K562 (cell line): ENCODE measurements around the gene PCNX3. TPM values are rescaled to one million over a fixed set of nuclear protein-coding genes. Genes with fewer than 3 reads are reported as not detected.
A peak's percentile ranks its signal among the peaks of the same experiment; 100 is the strongest.

Experiments used
- ATAC-seq: fragments of 200-7000 bp; cut with Tn5 transposase; 3 replicates; pipeline ENCODE4 v1.9.1; 2020; ENCODE audit warnings: moderate library complexity
- BruUV-seq: library from RNA; stranded (reverse); fragments of 400-500 nt; replicated peaks from 2 replicates; lab custom pipeline; 2021; lab: Mats Ljungman, UMichigan
- CTCF ChIA-PET: fragments of 300-600 bp; formaldehyde crosslinking; extraction: SDS; loops from one replicate; lab custom pipeline; 2021; ENCODE audit warnings: low intra/inter-chr PET ratio; lab: Yijun Ruan, JAX
- POLR2A ChIA-PET: fragments of 300-600, 350-650 bp; sonication (Branson Sonifier 250); formaldehyde crosslinking; extraction: SDS; loops from one replicate; lab custom pipeline; 2021; ENCODE audit warnings: antibody characterized with exemption, inconsistent platforms; lab: Yijun Ruan, JAX
- DNase-seq, 4 experiments: peaks; one replicate each; pipeline versions ENCODE4 v3.0.0 to v3.0.0-alpha.2; 2011 to 2018; ENCODE audit warnings: low spot score in 3 of 4, mixed read lengths in 3 of 4; ENCODE audit errors: extremely low read depth in 1 of 4
- FAIRE-seq: peaks from 2 replicates; lab custom pipeline; 2011; peaks lifted over from hg19 to GRCh38; lab: Jason Lieb, UNC
- H2AFZ ChIP-seq: 2 replicates; pipeline ENCODE4 v1.6.0; 2011; ENCODE audit warnings: low read depth, low read length, control low read depth, inconsistent platforms
- H3K27ac ChIP-seq: fragments of 200-600 bp; 3 replicates; pipeline ENCODE4 v1.8.0; 2011; ENCODE audit warnings: low read depth, mild to moderate bottlenecking, control low read depth, inconsistent platforms, low read length, moderate library complexity, mixed read lengths; ENCODE audit errors: extremely low read depth
- H3K27me3 ChIP-seq, 2 experiments: fragments of 300-600 bp in 1 of 2; 2 replicates in 1 of 2; 3 replicates in 1 of 2; pipeline versions ENCODE4 v1.6.0 to v1.8.0; 2011; ENCODE audit warnings: inconsistent platforms in 2 of 2, low read length in 2 of 2, mild to moderate bottlenecking in 1 of 2, mixed read lengths in 1 of 2, moderate library complexity in 1 of 2; ENCODE audit not compliant: control insufficient read depth in 2 of 2, insufficient read depth in 2 of 2
- H3K36me3 ChIP-seq: fragments of 300-600 bp; 3 replicates; pipeline ENCODE4 v1.8.0; 2011; ENCODE audit warnings: mild to moderate bottlenecking, low read length, inconsistent platforms; ENCODE audit not compliant: control insufficient read depth, insufficient read depth
- H3K4me1 ChIP-seq, 2 experiments: fragments of 200-600 bp in 1 of 2; replicated peaks in 1 of 2; 2 replicates in 1 of 2; 3 replicates in 1 of 2; pipeline versions ENCODE4 v1.5.1 to v1.8.0; 2011; ENCODE audit warnings: inconsistent platforms in 2 of 2, low read length in 2 of 2, mild to moderate bottlenecking in 1 of 2, mixed read lengths in 1 of 2, moderate library complexity in 1 of 2; ENCODE audit not compliant: control insufficient read depth in 2 of 2, insufficient read depth in 2 of 2
- H3K4me2 ChIP-seq: 2 replicates; pipeline ENCODE4 v1.6.1; 2011; ENCODE audit warnings: low read length, control low read depth, inconsistent platforms, mixed read lengths; ENCODE audit not compliant: insufficient read depth
- H3K4me3 ChIP-seq: fragments of 200-600 bp; sonication (generic), shearing (Covaris generic); 2 replicates; pipeline ENCODE4 v1.5.1; 2016; ENCODE audit warnings: control low read depth, inconsistent platforms
- H3K79me2 ChIP-seq: fragments of 200-600 bp; 3 replicates; pipeline ENCODE4 v1.8.0; 2011; ENCODE audit warnings: low read length, inconsistent platforms; ENCODE audit not compliant: control insufficient read depth, insufficient read depth
- H3K9ac ChIP-seq, 2 experiments: 2 replicates each; pipeline versions ENCODE4 v1.6.0 to v1.6.1; 2011; ENCODE audit warnings: low read depth in 2 of 2, low read length in 2 of 2, control low read depth in 1 of 2, inconsistent platforms in 1 of 2, mild to moderate bottlenecking in 1 of 2, mixed read lengths in 1 of 2; ENCODE audit not compliant: insufficient read depth in 1 of 2
- H3K9me1 ChIP-seq: one replicate; pipeline ENCODE4 v1.6.0; 2011; ENCODE audit warnings: inconsistent platforms, mild to moderate bottlenecking, low read length, moderate library complexity; ENCODE audit not compliant: control insufficient read depth, insufficient read depth
- H3K9me3 ChIP-seq: replicated peaks from 2 replicates; pipeline ENCODE4 v1.5.1; 2011; ENCODE audit warnings: low read depth, low read length, inconsistent platforms; ENCODE audit not compliant: control insufficient read depth, insufficient read depth
- H4K20me1 ChIP-seq: replicated peaks from 2 replicates; pipeline ENCODE4 v1.6.1; 2011; ENCODE audit warnings: low read length, inconsistent platforms, mixed read lengths; ENCODE audit not compliant: control insufficient read depth, insufficient read depth
- ASH1L ChIP-seq: fragments of 450-650 bp; IDR thresholded peaks from 2 replicates; pipeline ENCODE4 v1.6.1; 2018; ENCODE audit warnings: borderline replicate concordance, mild to moderate bottlenecking, low read depth; ENCODE audit not compliant: partially characterized antibody
- LCOR ChIP-seq: sonication (generic); formaldehyde crosslinking; IDR thresholded peaks from 2 replicates; pipeline ENCODE4 v1.8.0; 2022; ENCODE audit warnings: mild to moderate bottlenecking, missing genetic modification reagents
- PHF8 ChIP-seq: fragments of 200-600 bp; sonication (generic); IDR thresholded peaks from 2 replicates; pipeline ENCODE4 v1.6.1; 2012; ENCODE audit warnings: mixed run types, mild to moderate bottlenecking, inconsistent platforms, low read length, moderate library complexity, borderline replicate concordance
- POLR2G ChIP-seq: fragments of 200-400 bp; formaldehyde crosslinking; IDR thresholded peaks from 2 replicates; pipeline ENCODE4 v1.6.1; 2017; ENCODE audit warnings: low read depth, mild to moderate bottlenecking, antibody characterized with exemption, low read length, moderate library complexity
- PYGO2 ChIP-seq: fragments of 450-650 bp; IDR thresholded peaks from 2 replicates; pipeline ENCODE4 v1.6.1; 2016; ENCODE audit warnings: mild to moderate bottlenecking, missing genetic modification characterization, moderate library complexity, missing compliant biosample characterization
- RBFOX2 ChIP-seq: fragments of 200-400 bp; formaldehyde crosslinking; IDR thresholded peaks from 2 replicates; pipeline ENCODE4 v1.6.1; 2017; ENCODE audit warnings: low read depth, mild to moderate bottlenecking, low read length, moderate library complexity
- SUPT5H ChIP-seq: fragments of 450-650 bp; IDR thresholded peaks from 2 replicates; pipeline ENCODE4 v1.6.1; 2016
- TFAP4 ChIP-seq: sonication (generic); formaldehyde crosslinking; IDR thresholded peaks from 2 replicates; pipeline ENCODE4 v1.8.0; 2022; ENCODE audit warnings: missing genetic modification reagents, mild to moderate bottlenecking, moderate library complexity, borderline replicate concordance
- ZNF23 ChIP-seq: fragments of 250-450 bp; sonication (Bioruptor Pico); IDR thresholded peaks from 2 replicates; pipeline ENCODE4 v1.4.0; 2020; ENCODE audit warnings: mild to moderate bottlenecking
- ZNF263 ChIP-seq: sonication (generic); formaldehyde crosslinking; IDR thresholded peaks from 2 replicates; pipeline ENCODE4 v1.8.0; 2022; ENCODE audit warnings: mild to moderate bottlenecking, missing genetic modification reagents, borderline replicate concordance
- ZNF324 ChIP-seq: fragments of 250-450 bp; sonication (Bioruptor Pico); IDR thresholded peaks from 2 replicates; pipeline ENCODE4 v1.4.0; 2020; ENCODE audit warnings: mild to moderate bottlenecking
- ZNF436 ChIP-seq: fragments of 250-450, 450-650 bp; sonication (Bioruptor Pico); formaldehyde crosslinking; IDR thresholded peaks from 2 replicates; pipeline ENCODE4 v1.7.0; 2020; ENCODE audit warnings: mild to moderate bottlenecking
- WGBS: fragments of 100-300 bp; shearing (Covaris generic); methylation state at CpG from one replicate; pipeline ENCODE4 v1.1.6; 2016; ENCODE audit warnings: low coverage, mixed read lengths; ENCODE audit not compliant: insufficient coverage; ENCODE audit errors: missing lambda C conversion rate; 5-methylcytosine and 5-hydroxymethylcytosine counted together
- in situ Hi-C: fragments of 300-500 bp; cut with MboI; formaldehyde crosslinking; loops from 4 replicates; pipeline ENCODE4 v1.15.0; 2018; ENCODE audit warnings: inconsistent platforms, mixed read lengths
- intact Hi-C: fragments of 100-400 bp; cut with micrococcal nuclease; formaldehyde crosslinking; loops from 2 replicates; pipeline ENCODE4 v1.14.2; 2022
- polyA plus RNA-seq, 8 experiments: library from polyadenylated mRNA; depleted of rRNA in 4 of 8; stranded (reverse) in 5 of 8; unstranded in 3 of 8; fragments of >200 nt; fragmentation: Nextera tagmentation in 2 of 8; fragmentation: Illumina TruSeq in 1 of 8; extraction: Ambion mirVana in 2 of 8; extraction: Trizol in 1 of 8; gene quantifications; 2 replicates each; pipeline versions ENCODE4 v1.2.1 to v1.2.3, GENCODE V29; 2011 to 2014; ENCODE audit warnings: inconsistent platforms in 1 of 8, missing spikeins in 1 of 8
- total RNA-seq, 7 experiments: library from RNA; depleted of rRNA in 6 of 7; stranded (reverse); fragments of >200 nt in 6 of 7; fragmentation: Illumina TruSeq in 2 of 7; extraction: Trizol in 2 of 7; gene quantifications; 2 replicates each; pipeline versions ENCODE4 v1.2.1 to v1.2.3, GENCODE V29; 2011 to 2021; ENCODE audit warnings: low replicate concordance in 1 of 7
- TF ChIP-seq, protein P1 (sequence below): fragments of 450-650 bp; IDR thresholded peaks from 2 replicates; pipeline ENCODE4 v1.7.0; 2016; ENCODE audit warnings: borderline replicate concordance
- TF ChIP-seq, protein P2 (sequence below): fragments of 450-650 bp; formaldehyde crosslinking; IDR thresholded peaks from 2 replicates; pipeline ENCODE4 v1.4.0; 2020; ENCODE audit warnings: mild to moderate bottlenecking
- TF ChIP-seq, protein P3 (sequence below): fragments of 450-650 bp; formaldehyde crosslinking; conservative IDR thresholded peaks from 2 replicates; pipeline ENCODE4 v1.4.0; 2022; ENCODE audit warnings: mild to moderate bottlenecking, missing genetic modification characterization

The PCNX3 gene
- total and polyA plus RNA-seq, 9 of the 15 experiments (the other 6 are each of a cell fraction or from before 2014, with no cell fraction given): 0.11 to 47.8 (median 12.8) TPM

- in situ Hi-C loops (no loop called here), intact Hi-C loops (no loop called here)
- Histone ChIP-seq H3K9ac (peak overlapping the region in 1 of 2 experiments; percentile 39; a peak in 1 of 4 replicates), H3K4me2 (no peak overlapping the region), H2AFZ (no peak overlapping the region), H3K27ac (no peak overlapping the region), H3K79me2 (no peaks in the 10 kb centered on the region), H3K27me3 (no peaks in the 10 kb centered on the region), H3K36me3 (peaks cover 82% of the 10 kb centered on the region; the same call in 2 of the 3 replicates), H3K4me1 (peaks cover 29 to 48% of the 10 kb centered on the region in 2 experiments), H4K20me1 (0 out of 2 replicates have a peak, but pooled peaks cover 9% of the 10 kb centered on the region), H3K9me1 (no peaks in the 10 kb centered on the region), H3K9me3 (no peaks in the 10 kb centered on the region), H3K4me3 (no peak overlapping the region)
- POLR2A ChIA-PET: interaction anchor here (0.5 to 4.8 kb wide), 14 partner anchors 8 to 442 kb away, joined by 3 to 32 read pairs (median 4); partner anchors contain the start of genes NEAT1, RELA and ZNRD2
- CTCF ChIA-PET: no interaction called here
- WGBS: 89% methylated on average over 14 of the region's 14 CpGs
- FAIRE-seq (no peak), DNase-seq (no peak), ATAC-seq (no peak)
- no TSS peak for BruUV-seq
- TF ChIP-seq ZNF436 (CRISPR knock-in tag) (peak; percentile 87), ASH1L (no peak), ZNF263 (CRISPR knock-in tag) (peak; percentile 41; the same call in 1 of the 2 replicates), PHF8 (no peak), TFAP4 (peak; percentile 92), ZNF324 (CRISPR knock-in tag) (no peak), SUPT5H (0 out of 2 replicates have a peak, but pooled peaks have one; percentile 14), ZNF23 (no peak), POLR2G (peak; percentile 75), LCOR (CRISPR knock-in tag) (peak; percentile 100), PYGO2 (no peak), RBFOX2 (peak; percentile 63)
- TF ChIP-seq, protein P1, sequence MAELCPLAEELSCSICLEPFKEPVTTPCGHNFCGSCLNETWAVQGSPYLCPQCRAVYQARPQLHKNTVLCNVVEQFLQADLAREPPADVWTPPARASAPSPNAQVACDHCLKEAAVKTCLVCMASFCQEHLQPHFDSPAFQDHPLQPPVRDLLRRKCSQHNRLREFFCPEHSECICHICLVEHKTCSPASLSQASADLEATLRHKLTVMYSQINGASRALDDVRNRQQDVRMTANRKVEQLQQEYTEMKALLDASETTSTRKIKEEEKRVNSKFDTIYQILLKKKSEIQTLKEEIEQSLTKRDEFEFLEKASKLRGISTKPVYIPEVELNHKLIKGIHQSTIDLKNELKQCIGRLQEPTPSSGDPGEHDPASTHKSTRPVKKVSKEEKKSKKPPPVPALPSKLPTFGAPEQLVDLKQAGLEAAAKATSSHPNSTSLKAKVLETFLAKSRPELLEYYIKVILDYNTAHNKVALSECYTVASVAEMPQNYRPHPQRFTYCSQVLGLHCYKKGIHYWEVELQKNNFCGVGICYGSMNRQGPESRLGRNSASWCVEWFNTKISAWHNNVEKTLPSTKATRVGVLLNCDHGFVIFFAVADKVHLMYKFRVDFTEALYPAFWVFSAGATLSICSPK: no peak
- TF ChIP-seq, protein P2, sequence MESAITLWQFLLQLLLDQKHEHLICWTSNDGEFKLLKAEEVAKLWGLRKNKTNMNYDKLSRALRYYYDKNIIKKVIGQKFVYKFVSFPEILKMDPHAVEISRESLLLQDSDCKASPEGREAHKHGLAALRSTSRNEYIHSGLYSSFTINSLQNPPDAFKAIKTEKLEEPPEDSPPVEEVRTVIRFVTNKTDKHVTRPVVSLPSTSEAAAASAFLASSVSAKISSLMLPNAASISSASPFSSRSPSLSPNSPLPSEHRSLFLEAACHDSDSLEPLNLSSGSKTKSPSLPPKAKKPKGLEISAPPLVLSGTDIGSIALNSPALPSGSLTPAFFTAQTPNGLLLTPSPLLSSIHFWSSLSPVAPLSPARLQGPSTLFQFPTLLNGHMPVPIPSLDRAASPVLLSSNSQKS (CRISPR knock-in tag): no peak
- TF ChIP-seq, protein P3, sequence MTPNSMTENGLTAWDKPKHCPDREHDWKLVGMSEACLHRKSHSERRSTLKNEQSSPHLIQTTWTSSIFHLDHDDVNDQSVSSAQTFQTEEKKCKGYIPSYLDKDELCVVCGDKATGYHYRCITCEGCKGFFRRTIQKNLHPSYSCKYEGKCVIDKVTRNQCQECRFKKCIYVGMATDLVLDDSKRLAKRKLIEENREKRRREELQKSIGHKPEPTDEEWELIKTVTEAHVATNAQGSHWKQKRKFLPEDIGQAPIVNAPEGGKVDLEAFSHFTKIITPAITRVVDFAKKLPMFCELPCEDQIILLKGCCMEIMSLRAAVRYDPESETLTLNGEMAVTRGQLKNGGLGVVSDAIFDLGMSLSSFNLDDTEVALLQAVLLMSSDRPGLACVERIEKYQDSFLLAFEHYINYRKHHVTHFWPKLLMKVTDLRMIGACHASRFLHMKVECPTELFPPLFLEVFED (CRISPR knock-in tag): 0 out of 2 replicates have a peak, but pooled peaks have one; percentile 13
These were observed 39.1 kb downstream of the PCNX3 start for GRCh38 chr11:65654375-65655349.
